NT2/D1 (cell line): ENCODE data around the gene SMIM24.

Source experiments
- SUZ12 ChIP-seq: IDR thresholded peaks from 2 replicates; pipeline ENCODE4 v1.6.1; 2011; ENCODE audit not compliant: insufficient read length, insufficient read depth; ENCODE audit errors: extremely low read depth
- YY1 ChIP-seq: IDR thresholded peaks from 2 replicates; pipeline ENCODE4 v1.6.1; 2011; ENCODE audit not compliant: insufficient read length, insufficient read depth
- ZNF274 ChIP-seq: IDR thresholded peaks from 2 replicates; pipeline ENCODE4 v1.6.1; 2011; ENCODE audit warnings: mild to moderate bottlenecking, low read depth, low read length

GRCh38 chr19:3491396-3492119, 11.2 kb upstream of the SMIM24 start:
- TF ChIP-seq YY1 (no peak), ZNF274 (no peak), SUZ12 (no peak)
